Ramos (cell line): ENCODE data around the gene KDELR3.

Experiments
- in situ Hi-C: fragments of 300-500 bp; cut with MboI; formaldehyde crosslinking; loops from one replicate; pipeline ENCODE4 v1.14.3; 2022; ENCODE audit warnings: low sequenced_read_pairs; ENCODE audit not compliant: unreplicated experiment

Gene KDELR3

DNA sequence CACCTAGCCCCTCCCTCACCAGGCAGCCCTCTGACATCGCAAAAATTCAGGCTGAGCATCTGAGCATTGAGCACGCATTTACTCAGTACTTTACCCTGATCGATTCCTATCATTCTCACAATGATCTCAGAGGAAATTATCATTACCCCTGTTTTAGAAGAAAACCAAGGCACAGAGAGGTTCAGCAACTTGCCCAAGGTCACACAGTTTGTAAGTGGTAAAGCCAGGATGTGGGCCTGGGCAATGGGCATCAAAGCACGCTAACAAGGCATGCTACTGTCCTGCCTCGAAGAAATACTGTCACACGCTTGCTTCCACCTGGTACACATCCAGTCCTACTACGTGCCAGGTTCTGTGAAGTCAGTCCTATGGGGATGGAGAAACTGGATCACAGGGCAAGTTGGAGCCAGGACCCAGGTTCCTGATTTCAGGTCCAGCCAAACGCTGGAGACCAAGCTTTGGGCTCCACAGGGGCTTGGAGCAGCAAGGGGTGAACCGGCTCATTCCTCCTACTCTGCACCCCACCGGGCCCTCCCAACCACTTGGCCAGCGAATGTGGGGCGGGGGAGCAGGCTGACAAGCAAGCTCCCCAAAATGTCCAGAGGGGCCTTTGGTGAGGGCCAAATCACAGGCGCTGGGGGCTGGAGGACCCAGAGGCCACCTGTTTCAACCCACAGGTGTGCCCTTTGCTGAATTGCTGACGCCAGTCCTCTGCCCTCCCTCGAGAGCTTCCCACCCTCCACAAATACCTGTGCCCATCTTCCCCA, 31.1 kb upstream of the KDELR3 start:
- in situ Hi-C loops, result no loop called here

- in situ Hi-C loops, result no loop called here
These were observed 30.5 kb upstream of the KDELR3 start for GRCh38 chr22:38437416-38437815.

DNA sequence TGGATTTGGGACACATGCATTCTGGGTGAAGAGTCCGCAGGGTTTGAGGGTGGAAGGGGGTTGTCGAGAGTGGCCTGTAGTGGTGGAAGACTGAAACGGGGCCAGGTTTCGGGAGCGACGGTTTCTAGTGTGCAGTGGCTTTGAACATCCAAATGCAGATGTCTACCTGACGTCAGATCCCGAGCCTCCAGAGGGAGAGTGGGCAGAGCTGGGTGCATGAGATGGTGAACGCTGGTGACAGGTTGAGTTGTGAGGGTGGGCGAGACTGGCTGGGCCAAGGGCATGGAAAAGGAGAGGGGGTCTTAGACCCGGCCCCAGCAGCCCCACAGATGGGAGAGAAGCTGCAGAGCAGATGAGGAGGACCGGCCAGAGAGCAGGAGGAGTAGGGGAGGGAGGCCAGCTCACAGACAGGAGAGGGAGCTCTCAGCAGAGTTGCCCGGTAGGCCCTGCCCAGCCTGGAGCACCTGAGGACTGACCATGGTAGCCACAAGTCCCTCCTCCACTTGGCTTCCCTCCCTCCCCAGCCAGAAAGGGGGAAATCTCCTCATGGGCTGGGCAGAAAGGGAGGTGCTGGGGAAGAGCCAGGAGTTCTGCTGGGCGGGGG, 27.0 kb upstream of the KDELR3 start:
- in situ Hi-C loops, result no loop called here

GRCh38 chr22:38441620-38442287, 26.1 kb upstream of the KDELR3 start:
- in situ Hi-C loops, result no loop called here

GRCh38 chr22:38442967-38443627, 24.8 kb upstream of the KDELR3 start:
- in situ Hi-C loops, result no loop called here

GRCh38 chr22:38443628-38444521, 24.0 kb upstream of the KDELR3 start:
- in situ Hi-C loops, result no loop called here

DNA sequence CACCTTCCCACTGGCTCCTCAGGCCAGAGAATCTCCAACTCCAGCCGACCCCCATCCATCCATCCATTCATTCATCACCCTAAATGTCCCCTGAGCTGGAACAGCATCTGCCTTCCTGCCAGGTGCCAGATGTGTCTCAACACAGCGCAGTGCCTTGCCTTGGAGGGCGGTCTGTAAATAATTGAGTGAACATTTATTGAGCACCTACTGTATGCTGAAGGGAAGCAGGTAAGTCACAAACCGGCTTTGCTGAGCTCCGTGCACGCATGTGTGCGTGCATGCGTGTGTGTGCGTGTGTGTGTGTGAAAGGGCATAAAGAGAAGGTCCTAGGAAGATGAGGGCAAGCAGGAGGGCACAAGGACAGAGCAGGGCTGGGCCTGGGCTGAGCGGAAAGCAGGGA, 23.1 kb upstream of the KDELR3 start:
- in situ Hi-C loops, result no loop called here

GRCh38 chr22:38446018-38446601, 21.8 kb upstream of the KDELR3 start:
- in situ Hi-C loops, result no loop called here

- in situ Hi-C loops, result no loop called here
These were observed 18.8 kb upstream of the KDELR3 start for GRCh38 chr22:38448945-38449745.

GRCh38 chr22:38449776-38450175, 18.1 kb upstream of the KDELR3 start:
- in situ Hi-C loops, result no loop called here

GRCh38 chr22:38450234-38450797, 17.6 kb upstream of the KDELR3 start:
- in situ Hi-C loops, result no loop called here

DNA sequence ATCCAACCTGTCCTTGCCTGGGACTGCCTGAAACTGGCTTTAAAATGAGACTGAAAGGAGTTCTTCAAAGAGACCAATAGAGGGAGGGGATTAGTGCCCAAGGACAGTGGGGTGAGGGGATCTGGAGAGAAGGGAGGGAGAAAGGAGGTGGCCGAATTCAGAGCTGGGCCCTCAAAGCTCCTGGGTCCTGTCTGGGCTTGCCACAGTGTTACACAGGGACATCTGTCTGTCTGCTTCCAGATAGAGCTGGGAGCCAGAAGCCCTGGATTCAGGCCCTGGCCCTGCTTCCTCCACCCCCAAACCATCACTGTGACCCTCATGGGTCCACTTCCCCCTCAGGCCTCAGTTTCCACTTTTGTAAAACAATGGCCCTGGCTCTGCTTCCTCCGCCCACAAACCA, 16.5 kb upstream of the KDELR3 start:
- in situ Hi-C loops, result no loop called here

DNA sequence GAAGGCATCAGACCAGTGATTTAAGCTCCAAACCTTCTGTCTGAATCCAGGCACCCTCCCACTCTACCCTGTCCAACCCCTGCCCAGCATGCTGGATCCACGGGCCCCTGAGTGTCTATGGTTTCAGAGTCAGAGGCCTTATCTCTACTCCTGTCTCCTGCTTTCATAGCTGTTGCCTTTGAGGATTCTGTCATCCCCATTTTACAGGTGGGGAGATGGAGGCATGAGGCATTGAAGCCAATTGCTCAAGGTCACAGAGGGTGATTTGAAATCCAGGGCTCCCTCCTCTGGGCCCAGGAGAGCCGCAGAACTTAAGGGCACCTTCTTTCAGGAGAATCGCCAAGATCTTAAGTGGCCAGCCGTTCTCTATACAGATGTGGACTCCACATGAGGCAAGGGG, 16.0 kb upstream of the KDELR3 start:
- in situ Hi-C loops, result no loop called here

DNA sequence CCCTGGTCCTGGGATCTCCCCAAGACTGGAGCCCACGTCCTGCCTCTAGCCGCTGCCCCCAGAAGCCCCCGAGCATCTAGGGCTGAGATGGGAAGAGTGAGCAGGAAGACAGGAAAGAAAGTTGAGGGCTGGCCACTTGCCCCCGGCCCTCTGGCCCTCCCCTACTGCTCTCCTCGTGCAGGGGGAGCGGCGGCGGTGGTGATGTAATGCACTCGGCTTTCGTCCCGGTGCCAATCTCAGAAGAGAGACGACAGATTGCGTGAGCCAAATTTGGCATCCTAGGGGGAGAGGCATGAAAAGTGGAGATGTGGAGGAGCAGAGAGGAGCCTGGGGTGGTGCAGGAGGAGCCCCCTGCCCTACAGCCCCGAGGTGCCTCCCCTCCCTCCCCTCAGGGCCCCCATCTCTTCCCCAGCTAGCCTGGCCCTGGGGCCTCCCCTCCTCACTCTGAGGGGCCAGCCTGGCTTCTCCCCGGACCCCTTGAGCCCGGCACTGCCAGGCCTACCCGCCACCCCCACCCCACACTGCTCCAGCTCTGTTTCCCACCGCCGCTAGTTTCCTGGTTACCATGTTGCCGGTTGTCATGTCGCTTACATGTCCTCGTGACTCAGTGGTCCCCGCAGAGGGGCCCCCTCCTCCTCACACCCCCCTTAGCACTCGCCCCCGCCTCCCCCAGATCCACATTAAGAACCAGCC, 15.4 kb upstream of the KDELR3 start:
- in situ Hi-C loops, result no loop called here

DNA sequence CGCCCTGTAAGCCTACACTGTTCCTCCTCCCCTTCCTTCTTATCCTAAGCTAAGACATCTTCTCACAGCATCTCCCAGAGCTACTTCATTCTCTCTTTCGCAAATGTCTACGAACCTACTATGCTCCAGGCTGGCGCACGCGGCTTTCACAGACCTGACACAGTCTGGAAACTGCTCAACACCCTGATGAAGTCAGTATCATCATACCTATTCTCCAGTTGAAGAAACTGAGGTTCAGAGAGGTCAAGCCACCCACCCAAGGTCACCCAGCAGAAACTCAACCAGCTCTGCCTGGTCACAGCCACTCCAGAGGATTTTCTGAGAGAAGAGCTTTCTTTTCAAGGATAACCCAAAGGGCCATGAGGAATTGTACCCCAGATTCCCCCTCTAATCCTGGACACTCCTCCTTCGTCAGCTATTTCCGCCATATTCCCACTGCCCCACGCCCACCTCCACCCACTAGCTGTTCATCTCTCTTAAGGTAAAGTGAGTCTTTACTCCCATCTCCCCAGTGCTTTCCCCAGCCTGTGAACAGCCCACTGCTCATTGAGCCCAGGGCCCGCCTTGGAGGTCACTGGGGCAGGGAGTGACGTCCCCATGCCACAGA, 14.7 kb upstream of the KDELR3 start:
- in situ Hi-C loops, result no loop called here

GRCh38 chr22:38453996-38454352, 13.9 kb upstream of the KDELR3 start:
- in situ Hi-C loops, result no loop called here

GRCh38 chr22:38454353-38455075, 13.4 kb upstream of the KDELR3 start:
- in situ Hi-C loops, result no loop called here
